Natural killer cell (primary cell): Measurements from ENCODE around the gene S1PR1. TPM values are rescaled to one million over a fixed set of nuclear protein-coding genes. Genes with fewer than 3 reads are reported as not detected.

ENCODE experiments used
- ATAC-seq, 3 donors: fragments of 150-1000 bp in 2 of 3; fragments of 200-7000 bp in 1 of 3; cut with Tn5 transposase; 1 replicate in 1 of 3; 2 replicates in 2 of 3; pipeline ENCODE4 v1.10.0; 2021; ENCODE audit warnings: mild to moderate bottlenecking in 2 of 3, moderate library complexity in 2 of 3
- DNase-seq, 2 donors: peaks; one replicate each; pipeline versions ENCODE4 v3.0.0 to v3.0.0-alpha.2; 2013 to 2021; ENCODE audit warnings: mixed read lengths in 1 of 2
- H3K27ac ChIP-seq: one replicate; pipeline ENCODE4 v1.5.1; 2013; ENCODE audit warnings: mild to moderate bottlenecking, low read length
- H3K27me3 ChIP-seq: one replicate; pipeline ENCODE4 v1.6.1; 2013; ENCODE audit warnings: low read length; ENCODE audit not compliant: control insufficient read depth, insufficient read depth
- H3K36me3 ChIP-seq: one replicate; pipeline ENCODE4 v1.6.1; 2013; ENCODE audit warnings: low read length; ENCODE audit not compliant: control insufficient read depth, insufficient read depth
- H3K4me1 ChIP-seq: one replicate; pipeline ENCODE4 v1.6.1; 2013; ENCODE audit warnings: low read length; ENCODE audit not compliant: control insufficient read depth, insufficient read depth
- H3K4me3 ChIP-seq: one replicate; pipeline ENCODE4 v1.5.1; 2013; ENCODE audit warnings: low read length
- H3K9me3 ChIP-seq: one replicate; pipeline ENCODE4 v1.6.1; 2013; ENCODE audit warnings: low read length; ENCODE audit not compliant: control insufficient read depth, insufficient read depth
- H3K27ac Mint-ChIP-seq, 2 donors: one replicate each; pipeline ENCODE4 v1.8.0; 2022; ENCODE audit warnings: mild to moderate bottlenecking in 2 of 2, mixed read lengths in 2 of 2, moderate library complexity in 1 of 2
- H3K27me3 Mint-ChIP-seq, 2 donors: one replicate each; pipeline ENCODE4 v1.8.0; 2022; ENCODE audit warnings: low read depth in 2 of 2, mixed read lengths in 2 of 2
- H3K36me3 Mint-ChIP-seq: one replicate; pipeline ENCODE4 v1.8.0; 2022; ENCODE audit warnings: mixed read lengths
- H3K4me1 Mint-ChIP-seq, 2 donors: one replicate each; pipeline ENCODE4 v1.8.0; 2022; ENCODE audit warnings: mixed read lengths in 2 of 2
- H3K4me3 Mint-ChIP-seq: one replicate; pipeline ENCODE4 v1.8.0; 2022; ENCODE audit warnings: mild to moderate bottlenecking, moderate library complexity, mixed read lengths
- H3K9me3 Mint-ChIP-seq, 2 donors: one replicate each; pipeline ENCODE4 v1.8.0; 2022; ENCODE audit warnings: mixed read lengths in 2 of 2
- CTCF ChIP-seq: fragments of 200-600 bp; IDR thresholded peaks from one replicate; pipeline ENCODE4 v1.8.0; 2022; ENCODE audit warnings: antibody characterized with exemption
- WGBS: methylation state at CpG from one replicate; pipeline ENCODE4 v1.1.7; 2013; ENCODE audit warnings: missing lambda C conversion rate; ENCODE audit not compliant: insufficient coverage; 5-methylcytosine and 5-hydroxymethylcytosine counted together
- intact Hi-C: fragments of 100-400 bp; cut with micrococcal nuclease; formaldehyde crosslinking; loops from one replicate; pipeline ENCODE4 v1.14.2; 2022
- total RNA-seq, 4 donors: library from RNA; stranded (reverse); fragments of 120-200 nt in 1 of 4; gene quantifications; one replicate each; pipeline versions ENCODE4 v1.2.3 to v1.2.4, GENCODE V29; 2013 to 2022

Gene S1PR1
- total RNA-seq, 3 donors from 2014 or later (not counting 1 experiment from before 2014, with no cell fraction given) = 33.5 to 114 (median 80.2) TPM

- H3K27me3 Mint-ChIP-seq = no peaks in the 10 kb centered on the region
- H3K4me1 Mint-ChIP-seq = peaks cover 89% of the 10 kb centered on the region in 2 donors
- H3K4me1 ChIP-seq = peaks cover 84% of the 10 kb centered on the region
- H3K27ac ChIP-seq = peak overlapping the region; percentile 68
- H3K9me3 Mint-ChIP-seq = peaks cover 0 to 2% of the 10 kb centered on the region in 2 donors
- H3K9me3 ChIP-seq = no peaks in the 10 kb centered on the region
- no CpG with 5 or more reads among the region's 1 CpG for WGBS
- intact Hi-C loops = loop anchor here (2.0 to 10.0 kb wide), 3 partner anchors 41 to 143 kb away; no protein-coding TSS in a partner anchor
- no peaks in the 10 kb centered on the region for H3K36me3 Mint-ChIP-seq
- peak overlapping the region; percentile 94 for H3K4me3 Mint-ChIP-seq
- DNase-seq = no peak
- no peak for ATAC-seq
- H3K27ac Mint-ChIP-seq = peak overlapping the region; percentile 97 to 98
- no peaks in the 10 kb centered on the region for H3K36me3 ChIP-seq
- no peak for TF ChIP-seq CTCF
- H3K27me3 ChIP-seq = no peaks in the 10 kb centered on the region
- no peak overlapping the region for H3K4me3 ChIP-seq
Observed at GRCh38 chr1:101280049-101280592, 43.3 kb downstream of the S1PR1 start.

DNA sequence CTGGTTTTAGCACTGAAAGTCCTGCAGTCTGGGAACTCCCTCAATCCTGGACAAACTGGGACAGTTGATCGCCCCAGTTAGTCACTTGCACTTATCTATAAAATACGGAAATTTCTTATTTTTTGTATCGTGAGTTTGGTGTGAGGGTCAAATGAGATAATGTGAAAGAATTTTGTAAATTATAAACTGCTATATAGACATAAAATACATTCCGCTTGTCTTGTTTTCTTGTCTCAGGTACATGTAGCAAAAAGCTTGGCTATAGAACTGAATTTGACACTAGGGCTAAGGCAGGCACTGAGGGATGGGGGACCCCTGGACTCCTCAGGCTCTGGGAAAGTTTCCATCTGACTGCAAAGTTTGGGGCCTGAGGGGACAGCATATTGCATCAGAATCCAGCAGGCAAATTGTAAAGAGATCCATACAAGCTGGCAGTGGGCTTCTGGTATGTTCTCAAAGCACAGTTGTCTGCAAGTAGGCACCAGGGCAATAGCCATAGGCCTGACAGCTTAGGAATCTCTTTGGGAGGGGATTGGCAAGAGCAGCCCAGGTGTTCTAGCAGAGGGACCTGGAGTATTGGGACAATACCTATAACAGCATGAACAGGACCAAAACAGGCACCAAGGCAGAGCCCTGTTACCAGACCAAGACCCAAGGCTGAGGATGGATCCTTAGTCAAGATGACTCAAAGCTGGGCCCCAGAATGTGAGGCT lies 44.3 kb downstream of the S1PR1 start:
- TF ChIP-seq CTCF = no peak
- intact Hi-C loops = loop anchor here (2.0 to 10.0 kb wide), 3 partner anchors 42 to 144 kb away; no protein-coding TSS in a partner anchor
- Mint-ChIP-seq H3K9me3 (peaks cover 0 to 2% of the 10 kb centered on the region in 2 donors), H3K4me1 (peaks cover 91 to 92% of the 10 kb centered on the region in 2 donors), H3K36me3 (no peaks in the 10 kb centered on the region), H3K4me3 (peak overlapping the region; percentile 70), H3K27ac (peak overlapping the region; percentile 96 to 98), H3K27me3 (no peaks in the 10 kb centered on the region)
- H3K4me3 ChIP-seq = no peak overlapping the region
- H3K4me1 ChIP-seq = peaks cover 80% of the 10 kb centered on the region
- H3K27me3 ChIP-seq = no peaks in the 10 kb centered on the region
- ATAC-seq (no peak), DNase-seq (no peak)
- WGBS = 100% methylated on average over 2 of the region's 4 CpGs
- H3K9me3 ChIP-seq = no peaks in the 10 kb centered on the region
- H3K27ac ChIP-seq = peak overlapping the region; percentile 83
- no peaks in the 10 kb centered on the region for H3K36me3 ChIP-seq

- peak overlapping the region; percentile 96 to 98 for H3K27ac Mint-ChIP-seq
- no peaks in the 10 kb centered on the region for H3K36me3 Mint-ChIP-seq
- intact Hi-C loops = loop anchor here (2.0 to 10.0 kb wide), 3 partner anchors 43 to 144 kb away; no protein-coding TSS in a partner anchor
- peaks cover 95 to 97% of the 10 kb centered on the region in 2 donors for H3K4me1 Mint-ChIP-seq
- Histone ChIP-seq H3K36me3 (no peaks in the 10 kb centered on the region), H3K9me3 (no peaks in the 10 kb centered on the region), H3K4me3 (no peak overlapping the region), H3K27ac (peak overlapping the region; percentile 83), H3K27me3 (no peaks in the 10 kb centered on the region), H3K4me1 (peaks cover 79% of the 10 kb centered on the region)
- DNase-seq (peak in 1 of 2 donors; percentile 41), ATAC-seq (peak; percentile 31 to 44 (median 32))
- peak overlapping the region; percentile 75 for H3K4me3 Mint-ChIP-seq
- H3K9me3 Mint-ChIP-seq = peaks cover 0 to 2% of the 10 kb centered on the region in 2 donors
- no peaks in the 10 kb centered on the region for H3K27me3 Mint-ChIP-seq
- WGBS = 53% methylated on average over 3 of the region's 3 CpGs
- no peak for TF ChIP-seq CTCF
Observed at GRCh38 chr1:101281751-101282150, 44.9 kb downstream of the S1PR1 start.
